SK-N-SH (cell line): ENCODE measurements around the gene ABCC10. TPM values are rescaled to one million over a fixed set of nuclear protein-coding genes. Genes with fewer than 3 reads are reported as not detected.

Source experiments
- CTCF ChIA-PET: fragments of 300-600, 350-600 bp; formaldehyde crosslinking; extraction: SDS; loops from one replicate; lab custom pipeline; 2021; lab: Yijun Ruan, JAX
- POLR2A ChIA-PET: fragments of 350-600 bp; sonication (Branson Sonifier 250); formaldehyde crosslinking; extraction: SDS; loops from one replicate; lab custom pipeline; 2020; ENCODE audit warnings: antibody characterized with exemption, inconsistent platforms; lab: Yijun Ruan, JAX
- DNase-seq: peaks from one replicate; pipeline ENCODE4 v3.0.0; 2012
- H2AFZ ChIP-seq: fragments of 200-600 bp; sonication (generic); 2 replicates; pipeline ENCODE4 v1.8.1; 2016; ENCODE audit warnings: antibody characterized with exemption, mild to moderate bottlenecking, low read depth
- H3F3A ChIP-seq: fragments of 200-600 bp; sonication (generic); replicated peaks from 2 replicates; pipeline ENCODE3; 2016; ENCODE audit warnings: antibody characterized with exemption, mild to moderate bottlenecking; ENCODE audit not compliant: insufficient read depth
- H3K27ac ChIP-seq, 2 experiments: fragments of 200-500 bp in 1 of 2; fragments of 200-600 bp in 1 of 2; sonication (Bioruptor generic) in 1 of 2; sonication (generic), shearing (Covaris generic) in 1 of 2; 2 replicates each; pipeline versions ENCODE4 v1.5.1 to v1.6.1; 2014 to 2016; ENCODE audit warnings: low read depth in 2 of 2, inconsistent platforms in 1 of 2, low read length in 1 of 2, mild to moderate bottlenecking in 1 of 2, mixed read lengths in 1 of 2
- H3K27me3 ChIP-seq: fragments of 200-600 bp; sonication (generic), shearing (Covaris generic); 2 replicates; pipeline ENCODE4 v1.6.1; 2016; ENCODE audit warnings: mixed run types; ENCODE audit not compliant: insufficient read depth
- H3K36me3 ChIP-seq, 2 experiments: fragments of 200-500 bp in 1 of 2; fragments of 200-600 bp in 1 of 2; sonication (Bioruptor generic) in 1 of 2; sonication (generic) in 1 of 2; replicated peaks in 1 of 2; 2 replicates each; pipeline versions ENCODE3 to v1.5.1; 2014 to 2016; ENCODE audit warnings: low read length in 1 of 2, mild to moderate bottlenecking in 1 of 2; ENCODE audit not compliant: insufficient read depth in 2 of 2, control insufficient read depth in 1 of 2
- H3K4me1 ChIP-seq, 2 experiments: fragments of 200-500 bp in 1 of 2; fragments of 200-600 bp in 1 of 2; sonication (Bioruptor generic) in 1 of 2; sonication (generic), shearing (Covaris generic) in 1 of 2; 2 replicates each; pipeline versions ENCODE4 v1.5.1 to v1.6.1; 2014 to 2016; ENCODE audit warnings: low read depth in 1 of 2, low read length in 1 of 2, mixed run types in 1 of 2; ENCODE audit not compliant: insufficient read depth in 2 of 2, control insufficient read depth in 1 of 2
- H3K4me2 ChIP-seq: fragments of 200-600 bp; sonication (generic), shearing (Covaris generic); 2 replicates; pipeline ENCODE4 v1.6.1; 2017; ENCODE audit warnings: mixed run types
- H3K4me3 ChIP-seq, 2 experiments: fragments of 200-500 bp in 1 of 2; fragments of 200-600 bp in 1 of 2; sonication (Bioruptor generic) in 1 of 2; sonication (generic), shearing (Covaris generic) in 1 of 2; 2 replicates each; pipeline versions ENCODE4 v1.5.1 to v1.8.1; 2014 to 2016; ENCODE audit warnings: low read depth in 2 of 2, inconsistent platforms in 1 of 2, low read length in 1 of 2, mild to moderate bottlenecking in 1 of 2, mixed read lengths in 1 of 2, moderate library complexity in 1 of 2
- H3K79me2 ChIP-seq: fragments of 200-600 bp; sonication (generic); 2 replicates; pipeline ENCODE4 v1.8.1; 2017; ENCODE audit warnings: mild to moderate bottlenecking; ENCODE audit not compliant: insufficient read depth
- H3K9ac ChIP-seq: fragments of 200-600 bp; sonication (generic); 2 replicates; pipeline ENCODE4 v1.6.1; 2017; ENCODE audit warnings: mixed run types
- H3K9me2 ChIP-seq: fragments of 200-600 bp; sonication (generic); 2 replicates; pipeline ENCODE4 v1.6.1; 2017; ENCODE audit warnings: mixed run types
- H3K9me3 ChIP-seq: fragments of 200-600 bp; sonication (generic); 2 replicates; pipeline ENCODE4 v1.6.1; 2017; ENCODE audit warnings: mixed run types, mild to moderate bottlenecking, moderate library complexity
- H4K20me1 ChIP-seq: fragments of 200-600 bp; sonication (generic); 2 replicates; pipeline ENCODE4 v1.6.1; 2017; ENCODE audit warnings: mild to moderate bottlenecking, mixed run types; ENCODE audit not compliant: insufficient read depth
- ELF1 ChIP-seq: IDR thresholded peaks from 2 replicates; pipeline ENCODE4 v1.4.0; 2012
- EP300 ChIP-seq, 2 experiments: IDR thresholded peaks; 2 replicates each; pipeline versions ENCODE4 v1.4.0 to v1.6.1; 2012; ENCODE audit warnings: borderline replicate concordance in 1 of 2, low read depth in 1 of 2, low read length in 1 of 2
- FOXM1 ChIP-seq: IDR thresholded peaks from 2 replicates; pipeline ENCODE4 v1.4.0; 2012; ENCODE audit warnings: low read depth, mild to moderate bottlenecking
- GABPA ChIP-seq: IDR thresholded peaks from 2 replicates; pipeline ENCODE4 v1.4.0; 2012; ENCODE audit warnings: low read depth, mild to moderate bottlenecking
- JUND ChIP-seq: IDR thresholded peaks from 2 replicates; pipeline ENCODE4 v1.4.0; 2012
- NFIC ChIP-seq: IDR thresholded peaks from 2 replicates; pipeline ENCODE4 v1.4.0; 2012; ENCODE audit warnings: borderline replicate concordance
- NRF1 ChIP-seq: IDR thresholded peaks from 2 replicates; pipeline ENCODE4 v1.6.1; 2012; ENCODE audit warnings: low read depth, mild to moderate bottlenecking, low read length
- RCOR1 ChIP-seq: fragments of 150-350 bp; IDR thresholded peaks from 2 replicates; pipeline ENCODE4 v1.6.1; 2017; ENCODE audit warnings: antibody characterized with exemption, low read length
- SIN3A ChIP-seq: IDR thresholded peaks from 2 replicates; pipeline ENCODE4 v1.6.1; 2012; ENCODE audit warnings: low read depth, mild to moderate bottlenecking, low read length, moderate library complexity, borderline replicate concordance
- SMC3 ChIP-seq: IDR thresholded peaks from 2 replicates; pipeline ENCODE4 v1.6.1; 2012; ENCODE audit warnings: low read depth, low read length, improper control_type of control experiment
- TAF1 ChIP-seq: IDR thresholded peaks from 2 replicates; pipeline ENCODE4 v1.6.1; 2012; ENCODE audit warnings: low read depth, mild to moderate bottlenecking, low read length, moderate library complexity, borderline replicate concordance
- TCF12 ChIP-seq: IDR thresholded peaks from 2 replicates; pipeline ENCODE4 v1.4.0; 2012
- TEAD4 ChIP-seq: IDR thresholded peaks from 2 replicates; pipeline ENCODE4 v1.4.0; 2012; ENCODE audit warnings: mild to moderate bottlenecking, borderline replicate concordance; ENCODE audit not compliant: insufficient read depth
- YY1 ChIP-seq: IDR thresholded peaks from 2 replicates; pipeline ENCODE4 v1.4.0; 2012; ENCODE audit warnings: low read depth, mild to moderate bottlenecking
- WGBS: methylation state at CpG from one replicate; pipeline ENCODE4 v1.1.6; 2017; ENCODE audit warnings: low lambda C conversion rate; 5-methylcytosine and 5-hydroxymethylcytosine counted together
- polyA plus RNA-seq, 3 experiments: library from polyadenylated mRNA; depleted of rRNA; stranded (reverse); fragments of >200 nt; gene quantifications; 2 replicates each; pipeline ENCODE4 v1.2.3, GENCODE V29; 2012
- small RNA-seq, 7 experiments: library from RNA; depleted of rRNA; stranded (forward); fragments of <200 nt; gene quantifications; one replicate each; pipeline ENCODE3, GENCODE V24; 2012
- TF ChIP-seq, protein P1 (sequence below): IDR thresholded peaks from 2 replicates; pipeline ENCODE4 v1.4.0; 2012; ENCODE audit warnings: low read depth, borderline replicate concordance
- TF ChIP-seq, protein P2 (sequence below): IDR thresholded peaks from 2 replicates; pipeline ENCODE4; 2012
- TF ChIP-seq, protein P3 (sequence below): fragments of 150-350 bp; IDR thresholded peaks from 2 replicates; pipeline ENCODE4 v1.6.1; 2017; ENCODE audit warnings: antibody characterized with exemption, low read length, low read depth, borderline replicate concordance

ABCC10 gene
- polyA plus RNA-seq, 1 of the 3 experiments (the other 2 are of a cell fraction): 28.3 TPM

DNA sequence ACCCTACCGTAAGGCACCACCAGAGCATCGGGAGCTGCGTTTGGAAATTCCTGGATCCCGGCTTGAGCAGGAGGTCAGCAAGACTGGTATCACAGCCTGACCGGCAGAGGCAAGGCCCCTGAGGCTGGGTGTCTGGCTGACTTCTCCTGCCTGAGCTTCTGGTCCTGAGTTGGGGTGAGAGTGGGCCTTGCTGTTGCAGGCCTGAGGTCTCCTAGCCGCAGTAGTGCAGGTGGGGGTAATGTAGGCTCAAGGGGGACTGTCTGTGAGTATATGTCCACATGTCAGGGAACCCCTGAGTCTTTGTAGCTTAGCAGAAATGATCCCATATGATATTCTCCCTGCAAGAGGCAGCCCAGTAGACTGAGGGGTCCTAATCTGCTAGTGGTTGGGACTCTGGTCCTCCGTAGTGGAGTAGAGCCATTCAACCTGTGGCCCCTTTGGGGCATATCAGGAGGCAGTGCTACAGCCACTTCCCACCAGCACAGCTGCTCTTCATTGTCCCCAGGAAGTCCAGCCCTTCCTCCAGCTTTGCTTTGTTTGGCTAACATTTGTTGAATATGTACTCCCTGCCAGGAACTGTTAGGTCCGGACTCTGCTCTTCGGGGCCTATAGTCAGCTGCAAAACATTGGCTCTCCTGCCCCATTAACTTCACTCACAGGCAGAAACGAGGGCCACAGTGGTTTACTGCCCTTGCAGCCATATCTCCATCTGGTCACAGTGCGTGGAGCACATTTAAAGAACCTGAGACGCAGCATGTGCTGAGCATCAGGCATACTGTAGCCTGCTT lies 71.9 kb downstream of the ABCC10 start:
- no peaks in the 10 kb centered on the region for H3F3A ChIP-seq
- no peaks in the 10 kb centered on the region; the same call in 1 of the 2 replicates for H3K79me2 ChIP-seq
- H3K36me3 ChIP-seq: peaks cover 14 to 43% of the 10 kb centered on the region in 2 experiments
- H3K4me1 ChIP-seq: peaks cover 0 to 22% of the 10 kb centered on the region in 2 experiments; a peak in 1 of 4 replicates
- H3K27me3 ChIP-seq: no peaks in the 10 kb centered on the region
- H3K9me3 ChIP-seq: no peaks in the 10 kb centered on the region
- ChIA-PET POLR2A (interaction anchor here (1.2 kb wide), 1 partner anchor 10 kb away, joined by 3 read pairs; no protein-coding TSS in a partner anchor), CTCF (interaction anchor here (0.9 to 22.4 kb wide), 5 partner anchors 7 to 113 kb away, joined by 3 to 382 read pairs (median 213); partner anchors contain the start of genes DLK2 and LRRC73)
- no peak overlapping the region for H3K9ac ChIP-seq
- 94% methylated on average over 8 of the region's 12 CpGs for WGBS
- H3K4me2 ChIP-seq: no peak overlapping the region
- no peaks in the 10 kb centered on the region for H3K9me2 ChIP-seq
- DNase-seq: no peak
- no peak overlapping the region for H2AFZ ChIP-seq
- no peak overlapping the region for H3K4me3 ChIP-seq
- H4K20me1 ChIP-seq: 0 out of 2 replicates have a peak, but pooled peaks cover 1% of the 10 kb centered on the region
- no peak overlapping the region for H3K27ac ChIP-seq
- no peak for TF ChIP-seq TEAD4
- no peak for TF ChIP-seq SIN3A
- TF ChIP-seq ELF1: no peak
- TF ChIP-seq SMC3: no peak
- no peak for TF ChIP-seq EP300 (IDR thresholded peaks at IDR 0.05; ENCODE audit: borderline replicate concordance in 1 of 2, low read depth in 1 of 2, low read length in 1 of 2)
- TF ChIP-seq, protein P1, sequence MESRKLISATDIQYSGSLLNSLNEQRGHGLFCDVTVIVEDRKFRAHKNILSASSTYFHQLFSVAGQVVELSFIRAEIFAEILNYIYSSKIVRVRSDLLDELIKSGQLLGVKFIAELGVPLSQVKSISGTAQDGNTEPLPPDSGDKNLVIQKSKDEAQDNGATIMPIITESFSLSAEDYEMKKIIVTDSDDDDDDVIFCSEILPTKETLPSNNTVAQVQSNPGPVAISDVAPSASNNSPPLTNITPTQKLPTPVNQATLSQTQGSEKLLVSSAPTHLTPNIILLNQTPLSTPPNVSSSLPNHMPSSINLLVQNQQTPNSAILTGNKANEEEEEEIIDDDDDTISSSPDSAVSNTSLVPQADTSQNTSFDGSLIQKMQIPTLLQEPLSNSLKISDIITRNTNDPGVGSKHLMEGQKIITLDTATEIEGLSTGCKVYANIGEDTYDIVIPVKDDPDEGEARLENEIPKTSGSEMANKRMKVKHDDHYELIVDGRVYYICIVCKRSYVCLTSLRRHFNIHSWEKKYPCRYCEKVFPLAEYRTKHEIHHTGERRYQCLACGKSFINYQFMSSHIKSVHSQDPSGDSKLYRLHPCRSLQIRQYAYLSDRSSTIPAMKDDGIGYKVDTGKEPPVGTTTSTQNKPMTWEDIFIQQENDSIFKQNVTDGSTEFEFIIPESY: no peak
- TF ChIP-seq GABPA: no peak
- no peak for TF ChIP-seq JUND
- TF ChIP-seq TAF1: no peak
- TF ChIP-seq RCOR1: no peak
- TF ChIP-seq YY1: no peak
- TF ChIP-seq, protein P2, sequence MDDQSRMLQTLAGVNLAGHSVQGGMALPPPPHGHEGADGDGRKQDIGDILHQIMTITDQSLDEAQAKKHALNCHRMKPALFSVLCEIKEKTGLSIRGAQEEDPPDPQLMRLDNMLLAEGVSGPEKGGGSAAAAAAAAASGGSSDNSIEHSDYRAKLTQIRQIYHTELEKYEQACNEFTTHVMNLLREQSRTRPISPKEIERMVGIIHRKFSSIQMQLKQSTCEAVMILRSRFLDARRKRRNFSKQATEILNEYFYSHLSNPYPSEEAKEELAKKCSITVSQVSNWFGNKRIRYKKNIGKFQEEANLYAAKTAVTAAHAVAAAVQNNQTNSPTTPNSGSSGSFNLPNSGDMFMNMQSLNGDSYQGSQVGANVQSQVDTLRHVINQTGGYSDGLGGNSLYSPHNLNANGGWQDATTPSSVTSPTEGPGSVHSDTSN: no peak
- no peak for TF ChIP-seq NFIC
- TF ChIP-seq, protein P3, sequence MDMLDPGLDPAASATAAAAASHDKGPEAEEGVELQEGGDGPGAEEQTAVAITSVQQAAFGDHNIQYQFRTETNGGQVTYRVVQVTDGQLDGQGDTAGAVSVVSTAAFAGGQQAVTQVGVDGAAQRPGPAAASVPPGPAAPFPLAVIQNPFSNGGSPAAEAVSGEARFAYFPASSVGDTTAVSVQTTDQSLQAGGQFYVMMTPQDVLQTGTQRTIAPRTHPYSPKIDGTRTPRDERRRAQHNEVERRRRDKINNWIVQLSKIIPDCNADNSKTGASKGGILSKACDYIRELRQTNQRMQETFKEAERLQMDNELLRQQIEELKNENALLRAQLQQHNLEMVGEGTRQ: no peak
- no peak for TF ChIP-seq FOXM1
- TF ChIP-seq TCF12: no peak
- TF ChIP-seq NRF1: no peak

Small RNAs within 50 kb of the gene (small RNA-seq; reads per million reads assigned to genes)
- gene MIR6780B (0 to 0.20 (median 0) reads per million in 7 experiments), gene RNU6-1113P (0 reads per million in 7 experiments)

Other genes with a start within 250 kb of the ABCC10 start
- gene CUL9, start 245.3 kb upstream of the ABCC10 start, polyA plus RNA-seq (2012; rRNA removed): 36.8 and 37.7 TPM in 2 replicates
- gene DNPH1, start 198.1 kb upstream of the ABCC10 start, polyA plus RNA-seq (2012; rRNA removed): 263 and 287 TPM in 2 replicates
- 0.91 and 0.94 TPM in 2 replicates for gene TTBK1, start 184.1 kb upstream of the ABCC10 start, polyA plus RNA-seq (2012; rRNA removed)
- gene SLC22A7, start 129.3 kb upstream of the ABCC10 start, polyA plus RNA-seq (2012; rRNA removed): not detected in 2 replicates
- gene CRIP3, start 118.7 kb upstream of the ABCC10 start, polyA plus RNA-seq (2012; rRNA removed): 0.11 TPM in 1 of 2 replicates, not detected in the other
- gene ZNF318, start 57.9 kb upstream of the ABCC10 start, polyA plus RNA-seq (2012; rRNA removed): 6.3 and 7.8 TPM in 2 replicates
- 1.9 and 3.9 TPM in 2 replicates for gene DLK2, start 28.0 kb downstream of the ABCC10 start, polyA plus RNA-seq (2012; rRNA removed)
- 30.7 and 39.5 TPM in 2 replicates for gene TJAP1, start 50.0 kb downstream of the ABCC10 start, polyA plus RNA-seq (2012; rRNA removed)
- 0.73 and 0.89 TPM in 2 replicates for gene LRRC73, start 82.8 kb downstream of the ABCC10 start, polyA plus RNA-seq (2012; rRNA removed)
- gene YIPF3, start 89.4 kb downstream of the ABCC10 start, polyA plus RNA-seq (2012; rRNA removed): 219 and 248 TPM in 2 replicates
- gene POLR1C, start 89.5 kb downstream of the ABCC10 start, polyA plus RNA-seq (2012; rRNA removed): 59.1 and 80.6 TPM in 2 replicates
- gene XPO5, start 148.5 kb downstream of the ABCC10 start, polyA plus RNA-seq (2012; rRNA removed): 29.5 and 39.2 TPM in 2 replicates
- gene POLH, start 148.6 kb downstream of the ABCC10 start, polyA plus RNA-seq (2012; rRNA removed): 11.5 and 18.8 TPM in 2 replicates
- 83.7 and 124 TPM in 2 replicates for gene GTPBP2, start 201.7 kb downstream of the ABCC10 start, polyA plus RNA-seq (2012; rRNA removed)
- 30.9 and 42.2 TPM in 2 replicates for gene MAD2L1BP, start 208.3 kb downstream of the ABCC10 start, polyA plus RNA-seq (2012; rRNA removed)
- 0.05 and 0.06 TPM in 2 replicates for gene RSPH9, start 217.5 kb downstream of the ABCC10 start, polyA plus RNA-seq (2012; rRNA removed)